Measurements from ENCODE around the gene SERPINB8.

DNA sequence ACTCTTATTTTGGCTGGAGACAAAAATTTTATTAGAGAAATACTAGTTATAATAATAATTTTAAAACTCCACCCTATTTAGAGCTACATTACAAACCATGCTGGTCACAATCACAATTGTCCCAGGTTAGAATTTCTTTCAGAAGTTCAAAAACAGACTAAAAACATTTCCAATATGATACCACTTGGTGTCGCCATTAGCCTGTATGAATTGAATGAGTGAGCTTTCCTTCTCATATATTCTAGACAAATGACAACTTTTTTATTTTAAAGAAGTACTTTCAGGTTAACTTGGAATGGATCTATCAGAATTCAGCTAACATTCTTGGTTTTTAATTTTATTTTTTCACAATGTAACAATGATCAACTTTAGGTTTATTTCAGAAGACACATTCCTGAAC, 48.0 kb downstream of the SERPINB8 start:
- TF ChIP-seq CTCF (IDR thresholded peaks at IDR 0.05; ENCODE audit: insufficient read depth, low read length) (peak; percentile 46), POLR2AphosphoS5 (IDR thresholded peaks at IDR 0.05; ENCODE audit: low read depth) (no peak), SPI1 (IDR thresholded peaks at IDR 0.05; ENCODE audit: borderline replicate concordance, low read depth) (no peak)

All from HL-60 (cell line).